GM12874 (cell line): ENCODE measurements around the gene TCEA3.

Source experiments
- TF ChIP-seq, protein P1 (sequence below): IDR thresholded peaks from 2 replicates; pipeline ENCODE4 v1.5.1; 2011; ENCODE audit warnings: low read depth, mild to moderate bottlenecking, control low read depth, low read length, moderate library complexity; ENCODE audit not compliant: insufficient read depth

Gene TCEA3

DNA sequence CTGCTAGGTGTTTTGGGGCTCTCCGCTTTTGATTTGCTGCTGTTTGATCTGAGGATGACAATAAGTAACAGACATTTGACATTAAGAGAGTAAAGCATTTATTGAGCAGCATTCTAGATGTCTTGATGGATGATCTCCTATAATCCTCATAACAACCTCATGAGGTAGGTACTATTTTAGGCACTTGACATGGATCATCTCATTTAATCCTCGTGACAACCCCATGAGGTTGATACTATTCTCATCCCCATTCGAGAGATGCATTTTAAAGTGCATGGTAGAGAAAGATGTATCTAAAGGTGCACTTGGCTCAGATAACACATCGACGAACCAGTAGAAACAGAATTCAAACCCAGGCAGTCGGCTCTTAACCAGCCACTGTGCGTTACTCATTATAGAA lies 26.6 kb downstream of the TCEA3 start:
- TF ChIP-seq, protein P1, sequence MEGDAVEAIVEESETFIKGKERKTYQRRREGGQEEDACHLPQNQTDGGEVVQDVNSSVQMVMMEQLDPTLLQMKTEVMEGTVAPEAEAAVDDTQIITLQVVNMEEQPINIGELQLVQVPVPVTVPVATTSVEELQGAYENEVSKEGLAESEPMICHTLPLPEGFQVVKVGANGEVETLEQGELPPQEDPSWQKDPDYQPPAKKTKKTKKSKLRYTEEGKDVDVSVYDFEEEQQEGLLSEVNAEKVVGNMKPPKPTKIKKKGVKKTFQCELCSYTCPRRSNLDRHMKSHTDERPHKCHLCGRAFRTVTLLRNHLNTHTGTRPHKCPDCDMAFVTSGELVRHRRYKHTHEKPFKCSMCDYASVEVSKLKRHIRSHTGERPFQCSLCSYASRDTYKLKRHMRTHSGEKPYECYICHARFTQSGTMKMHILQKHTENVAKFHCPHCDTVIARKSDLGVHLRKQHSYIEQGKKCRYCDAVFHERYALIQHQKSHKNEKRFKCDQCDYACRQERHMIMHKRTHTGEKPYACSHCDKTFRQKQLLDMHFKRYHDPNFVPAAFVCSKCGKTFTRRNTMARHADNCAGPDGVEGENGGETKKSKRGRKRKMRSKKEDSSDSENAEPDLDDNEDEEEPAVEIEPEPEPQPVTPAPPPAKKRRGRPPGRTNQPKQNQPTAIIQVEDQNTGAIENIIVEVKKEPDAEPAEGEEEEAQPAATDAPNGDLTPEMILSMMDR, result no peak

DNA sequence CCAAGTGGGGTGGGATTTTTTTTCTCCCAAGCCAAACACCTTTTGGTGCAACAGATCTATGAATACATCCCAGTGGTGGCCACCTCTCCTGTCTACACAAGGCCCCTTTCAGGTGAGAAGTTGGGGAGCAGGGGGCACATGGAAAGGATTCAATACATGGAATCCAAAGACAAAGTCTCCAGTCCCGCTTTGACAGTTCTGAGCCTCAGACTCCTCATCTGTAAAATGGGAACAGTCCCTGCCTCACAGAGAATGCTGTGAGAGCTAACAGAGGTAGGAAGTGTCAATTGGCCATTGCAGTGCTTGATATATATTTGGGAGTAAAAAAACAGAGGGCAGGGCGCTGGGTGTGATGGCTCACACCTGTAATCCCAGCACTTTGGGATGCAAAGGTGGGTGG lies 28.2 kb downstream of the TCEA3 start:
- TF ChIP-seq, protein P1, result no peak

DNA sequence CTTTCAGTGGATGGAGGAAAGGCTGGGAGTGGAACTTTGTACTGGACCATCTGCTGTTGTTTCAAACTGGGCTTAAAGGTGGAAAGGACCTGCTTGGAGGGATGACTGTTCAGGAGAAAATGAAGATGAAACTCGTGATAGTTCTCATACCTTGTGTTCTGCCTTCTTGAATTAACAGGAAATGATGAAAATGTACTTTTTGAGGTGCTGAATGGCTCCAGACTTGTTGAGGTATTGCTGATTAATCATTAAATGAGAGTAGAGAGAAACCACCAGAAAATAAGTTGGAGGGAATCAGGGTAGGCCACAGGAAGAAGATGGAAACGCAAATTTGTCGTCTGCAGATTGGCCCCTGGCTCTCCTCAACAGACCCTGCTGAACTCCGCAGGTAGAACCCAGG lies 28.7 kb downstream of the TCEA3 start:
- TF ChIP-seq, protein P1, result no peak

DNA sequence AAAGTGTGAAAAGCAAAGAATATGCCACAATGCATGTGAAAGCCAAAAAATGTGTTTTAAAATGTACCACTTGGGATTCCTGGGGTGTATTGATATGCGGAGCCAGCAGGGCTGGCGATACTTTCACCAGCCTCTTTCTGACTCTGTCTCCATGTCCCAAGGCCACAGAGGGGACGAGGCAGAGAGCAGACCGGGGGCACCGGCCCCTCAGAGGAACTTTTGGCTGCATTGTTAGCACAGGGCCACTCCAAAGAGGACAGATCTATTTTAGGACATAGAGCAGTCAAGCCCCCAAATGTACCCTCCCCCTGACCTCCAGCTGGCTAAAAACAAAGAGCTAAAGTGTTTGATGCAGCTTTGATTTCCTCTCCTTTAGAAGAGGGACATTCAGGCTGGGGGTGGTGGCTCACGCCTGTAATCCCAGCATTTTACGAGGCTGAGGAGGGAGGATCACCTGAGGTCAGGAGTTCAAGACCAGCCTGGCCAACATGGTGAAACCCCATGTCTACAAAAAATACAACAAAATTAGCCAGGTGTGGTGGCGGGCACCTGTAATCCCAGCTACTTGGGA lies 29.3 kb downstream of the TCEA3 start:
- TF ChIP-seq, protein P1, result no peak

DNA sequence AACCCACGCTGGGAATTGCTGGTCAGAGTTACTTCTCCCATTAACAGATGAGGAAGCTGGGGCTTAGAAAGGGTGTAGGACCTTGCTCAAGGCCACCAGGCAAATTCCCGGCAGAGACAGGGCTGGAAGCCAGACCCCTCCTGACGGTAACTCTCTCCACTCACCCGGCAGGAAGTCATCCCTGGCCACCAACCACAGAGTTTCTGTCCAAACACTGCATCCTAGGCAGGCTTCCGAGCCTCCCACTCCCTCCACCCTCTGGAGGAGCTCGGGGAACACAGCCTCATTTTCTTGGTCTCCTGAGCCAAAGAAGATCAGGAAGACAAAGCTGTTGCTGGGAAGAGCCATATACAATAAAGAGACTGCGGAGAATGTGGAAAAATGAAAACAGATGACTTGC lies 29.9 kb downstream of the TCEA3 start:
- TF ChIP-seq, protein P1, result no peak

DNA sequence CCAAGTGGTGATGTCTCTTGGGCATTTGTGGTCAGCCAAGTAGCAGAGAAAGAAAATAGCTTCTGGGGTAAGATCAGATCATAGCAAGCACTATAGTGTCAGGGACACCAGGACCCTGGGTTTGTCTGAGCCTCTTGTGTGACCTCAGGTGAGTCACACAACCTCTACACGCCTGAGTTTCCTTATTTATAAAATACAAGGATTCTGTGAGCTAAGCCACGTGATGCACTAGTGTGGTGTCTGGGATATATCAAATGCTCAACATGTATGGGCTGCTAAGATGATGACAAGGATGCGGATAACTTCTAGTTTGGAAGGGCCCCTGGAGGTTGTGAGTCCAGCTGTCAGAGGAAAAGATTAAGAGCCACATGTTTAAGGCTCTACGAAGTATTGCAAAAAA lies 30.4 kb downstream of the TCEA3 start:
- TF ChIP-seq, protein P1, result no peak

DNA sequence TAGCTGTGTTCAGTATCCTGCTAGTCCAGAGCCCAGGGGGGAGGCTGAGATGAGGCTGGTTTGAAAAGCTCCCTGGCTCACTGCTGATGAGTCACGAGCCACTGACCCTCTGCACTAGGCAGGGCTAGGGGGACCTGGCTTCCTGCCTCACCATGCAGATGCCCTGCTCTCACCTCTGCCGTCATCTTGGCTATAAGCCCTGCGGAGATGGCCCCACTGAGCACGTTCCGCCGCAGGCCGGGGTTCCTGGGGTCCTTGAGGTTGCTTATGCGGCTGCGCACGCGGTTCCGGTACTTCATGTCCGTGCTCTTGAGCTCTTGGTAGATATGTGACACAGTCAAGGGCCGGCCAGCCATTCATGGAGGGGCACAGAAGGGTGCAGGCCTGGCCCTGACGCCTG lies 30.8 kb downstream of the TCEA3 start:
- TF ChIP-seq, protein P1, result no peak
